Measurements from ENCODE around the gene USP7.
A peak's percentile ranks its signal among the peaks of the same experiment; 100 is the strongest.

- TF ChIP-seq, protein P1, sequence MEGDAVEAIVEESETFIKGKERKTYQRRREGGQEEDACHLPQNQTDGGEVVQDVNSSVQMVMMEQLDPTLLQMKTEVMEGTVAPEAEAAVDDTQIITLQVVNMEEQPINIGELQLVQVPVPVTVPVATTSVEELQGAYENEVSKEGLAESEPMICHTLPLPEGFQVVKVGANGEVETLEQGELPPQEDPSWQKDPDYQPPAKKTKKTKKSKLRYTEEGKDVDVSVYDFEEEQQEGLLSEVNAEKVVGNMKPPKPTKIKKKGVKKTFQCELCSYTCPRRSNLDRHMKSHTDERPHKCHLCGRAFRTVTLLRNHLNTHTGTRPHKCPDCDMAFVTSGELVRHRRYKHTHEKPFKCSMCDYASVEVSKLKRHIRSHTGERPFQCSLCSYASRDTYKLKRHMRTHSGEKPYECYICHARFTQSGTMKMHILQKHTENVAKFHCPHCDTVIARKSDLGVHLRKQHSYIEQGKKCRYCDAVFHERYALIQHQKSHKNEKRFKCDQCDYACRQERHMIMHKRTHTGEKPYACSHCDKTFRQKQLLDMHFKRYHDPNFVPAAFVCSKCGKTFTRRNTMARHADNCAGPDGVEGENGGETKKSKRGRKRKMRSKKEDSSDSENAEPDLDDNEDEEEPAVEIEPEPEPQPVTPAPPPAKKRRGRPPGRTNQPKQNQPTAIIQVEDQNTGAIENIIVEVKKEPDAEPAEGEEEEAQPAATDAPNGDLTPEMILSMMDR (IDR thresholded peaks at IDR 0.05), result no peak
- TF ChIP-seq POLR2AphosphoS5 (IDR thresholded peaks at IDR 0.05) (peak in 1 of 3 donors; percentile 24), POLR2A (IDR thresholded peaks at IDR 0.05) (no peak)
Observed at GRCh38 chr16:8863594-8864424, 99.9 kb downstream of the USP7 start.

All from breast epithelium (tissue), 3 donors.